DMS79 treated with DMSO at 0.1 percent for 48 hours (cell line): Measurements from ENCODE around the gene TRIM9.
"Not testable (repeated sequence)": the region's sequence is repeated elsewhere in the genome, so short reads cannot be mapped to it uniquely, and the experiment has no call there.

Experiments
- DNase-seq: peaks from one replicate; lab custom pipeline; 2025; lab: John Stamatoyannopoulos, UW

Gene TRIM9

DNA sequence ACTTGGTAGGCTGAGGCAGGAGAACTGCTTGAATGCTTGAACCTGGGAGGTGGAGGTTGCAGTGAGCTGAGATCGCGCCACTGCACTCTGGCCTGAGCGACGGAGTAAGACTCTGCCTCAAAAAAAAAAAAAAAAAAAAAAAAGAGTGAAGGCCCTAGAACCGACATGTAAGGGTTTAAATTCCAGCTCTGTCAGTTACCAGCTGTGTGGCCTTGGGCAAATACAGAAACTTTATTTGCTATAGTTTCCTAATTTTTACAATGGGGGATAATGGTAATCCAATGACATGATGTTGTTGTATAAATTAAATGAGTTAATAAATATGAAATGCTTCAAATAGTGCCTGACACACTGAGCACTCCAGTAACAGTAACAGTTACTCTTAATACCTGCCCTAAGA is 131.0 kb downstream of the TRIM9 start:
- no peak for DNase-seq

DNA sequence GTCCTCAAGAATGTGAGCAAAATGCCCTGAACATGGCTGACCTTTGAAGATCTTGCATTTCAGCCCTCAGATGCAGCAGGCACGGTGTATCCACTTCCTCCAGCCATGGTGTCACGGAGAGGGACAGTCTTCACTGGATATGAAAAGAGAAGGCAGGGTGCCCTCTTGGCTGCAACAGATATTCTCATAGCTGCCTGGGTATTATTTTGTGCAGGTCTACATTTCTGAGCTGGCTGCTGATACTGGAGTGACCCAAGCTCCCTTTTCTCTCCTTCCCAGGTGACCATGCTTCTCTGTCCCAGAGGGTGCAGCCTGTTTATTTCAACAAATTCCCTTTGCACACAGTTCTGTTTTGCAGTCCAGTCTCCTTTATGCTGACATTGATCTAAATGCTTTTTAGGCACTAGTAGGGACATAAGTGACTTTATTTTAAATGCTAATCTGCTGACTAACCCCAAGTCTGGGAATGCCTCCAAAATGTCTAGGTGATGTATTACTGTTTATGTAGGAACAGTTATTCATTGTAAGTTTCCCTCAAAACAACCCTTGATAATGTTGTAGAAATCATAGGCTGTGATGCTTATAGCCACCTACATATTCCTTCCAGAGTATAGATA is 133.2 kb downstream of the TRIM9 start:
- DNase-seq, result peak; percentile 15

DNA sequence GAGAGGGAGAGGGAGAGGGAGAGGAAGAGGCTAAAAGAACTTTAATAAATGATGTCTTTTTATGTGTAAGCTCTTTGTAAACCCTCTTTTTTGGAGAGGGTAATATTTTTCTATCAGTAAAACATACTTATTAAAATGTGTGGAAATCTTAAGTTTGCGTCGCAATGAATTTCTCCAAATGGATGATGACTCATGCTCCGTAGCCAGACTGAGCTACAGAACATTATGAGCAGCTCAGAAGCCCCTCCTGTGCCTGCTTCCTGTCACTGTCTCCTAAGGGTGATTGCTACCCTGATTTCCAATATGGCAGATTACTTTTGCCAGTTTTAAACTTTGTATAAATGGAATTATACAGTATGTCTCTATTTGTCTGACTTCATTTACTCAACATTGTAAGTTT is 137.6 kb downstream of the TRIM9 start:
- DNase-seq, result no peak

DNA sequence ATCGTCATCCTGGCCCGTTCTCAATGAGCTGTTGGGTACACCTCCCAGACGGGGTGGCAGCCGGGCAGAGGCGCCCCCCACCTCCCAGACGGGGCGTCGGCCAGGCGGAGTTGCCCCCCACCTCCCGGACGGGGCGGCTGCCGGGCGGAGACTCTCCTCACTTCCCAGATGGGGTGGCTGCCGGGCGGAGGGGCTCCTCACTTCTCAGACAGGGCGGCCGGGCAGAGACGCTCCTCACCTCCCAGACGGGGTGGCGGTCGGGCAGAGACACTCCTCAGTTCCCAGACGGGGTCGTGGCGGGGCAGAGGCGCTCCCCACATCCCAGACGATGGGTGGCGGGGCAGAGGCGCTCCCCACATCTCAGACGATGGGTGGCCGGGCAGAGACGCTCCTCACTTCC is 138.5 kb downstream of the TRIM9 start:
- DNase-seq, result not testable (repeated sequence)

GRCh38 chr14:50955373-50956043 is 139.4 kb downstream of the TRIM9 start:
- DNase-seq, result no peak

- peak; percentile 61 for DNase-seq
Observed at GRCh38 chr14:50954811-50955372, 140.0 kb downstream of the TRIM9 start.

- DNase-seq, result no peak
Observed at GRCh38 chr14:50953502-50953901, 141.4 kb downstream of the TRIM9 start.

GRCh38 chr14:50951032-50951431 is 143.9 kb downstream of the TRIM9 start:
- no peak for DNase-seq

- no peak for DNase-seq
Observed at GRCh38 chr14:50948205-50948604, 146.7 kb downstream of the TRIM9 start.

DNA sequence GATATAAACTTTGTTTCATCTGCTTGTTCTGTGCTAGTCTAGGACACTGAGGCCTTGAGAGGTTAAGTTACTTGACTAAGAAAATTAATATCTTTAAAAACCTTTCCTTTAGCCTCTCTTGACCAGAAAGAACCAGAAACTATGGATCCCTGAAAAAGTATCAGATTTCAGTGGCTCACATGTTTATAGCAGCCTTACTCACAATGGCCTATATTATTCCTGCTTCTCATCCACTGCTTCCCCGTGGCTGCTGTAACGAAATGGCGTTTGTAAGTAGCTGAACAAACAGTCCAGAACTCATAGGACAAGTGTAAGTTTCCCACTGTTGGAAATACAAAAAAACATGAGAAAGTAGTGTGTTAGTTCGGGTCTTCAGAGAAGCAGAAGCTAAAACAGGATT is 147.5 kb downstream of the TRIM9 start:
- no peak for DNase-seq

DNA sequence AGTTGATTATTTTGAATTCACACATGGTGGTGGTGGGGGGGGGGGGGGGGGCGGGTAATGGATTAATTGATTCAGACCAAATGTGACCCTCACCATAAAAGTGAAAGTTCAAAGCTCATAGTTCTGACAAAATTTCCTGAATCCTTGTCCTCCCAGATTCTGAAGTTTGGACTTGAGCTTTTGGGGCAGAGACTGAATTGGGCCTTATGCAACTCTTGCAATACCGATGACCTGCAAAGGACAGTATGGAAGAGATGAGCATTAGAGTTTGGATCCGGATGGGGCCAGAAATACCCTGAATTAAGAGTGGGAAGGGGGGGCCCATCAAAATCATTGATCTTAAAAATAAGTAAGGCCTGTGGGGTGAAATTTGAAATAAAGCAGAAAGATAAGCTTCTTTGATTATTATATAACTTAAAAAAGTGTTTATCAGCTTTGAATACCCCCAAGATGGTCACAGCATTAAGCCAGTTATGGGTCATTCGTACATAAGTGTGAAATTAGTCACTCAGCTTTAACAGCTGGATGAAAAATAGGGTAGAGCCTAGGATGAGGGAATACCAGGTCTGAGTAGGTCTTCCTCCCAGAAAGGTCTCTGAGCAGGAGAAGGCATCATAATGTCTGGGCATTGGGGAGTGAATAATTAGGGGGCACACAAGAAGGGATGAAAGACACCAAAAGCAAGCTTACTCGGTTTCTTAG is 148.5 kb downstream of the TRIM9 start:
- DNase-seq, result no peak

DNA sequence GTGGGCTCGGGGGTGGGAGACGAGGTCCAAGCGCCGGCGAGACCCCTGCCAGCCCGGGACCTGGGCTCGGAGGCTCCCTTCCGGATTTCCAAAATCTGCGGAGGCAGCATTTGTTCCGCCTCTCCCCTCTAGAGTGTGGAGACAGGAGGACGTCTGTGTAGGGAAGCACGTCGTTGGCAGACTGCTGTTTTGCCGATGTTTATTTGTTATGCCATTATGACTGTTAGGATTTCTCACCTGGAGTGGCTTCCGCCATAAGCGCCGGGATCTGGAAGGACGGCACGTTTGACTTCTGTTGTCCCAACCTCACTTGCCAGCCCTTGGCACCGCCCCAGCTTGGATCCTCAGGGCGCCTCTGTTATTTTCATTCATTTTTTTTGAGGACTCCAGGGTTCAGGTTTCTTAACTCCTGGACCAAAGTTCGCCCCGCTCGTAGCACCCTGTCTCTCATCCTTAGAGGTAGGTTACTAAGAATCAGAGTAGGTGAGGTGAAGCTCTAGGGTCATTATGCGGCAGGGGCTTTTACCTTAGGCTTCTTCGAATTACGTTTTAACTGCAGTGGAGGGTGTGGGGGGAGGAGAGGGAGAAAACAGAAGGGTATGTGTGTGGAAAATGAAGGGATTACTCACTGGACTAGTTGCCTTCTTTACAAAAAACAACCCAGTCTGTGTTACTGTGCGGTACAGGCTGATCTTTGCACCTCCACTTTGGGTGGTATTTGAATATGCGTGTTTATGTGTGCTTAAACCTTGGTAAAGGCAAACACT is 150.1 kb downstream of the TRIM9 start:
- DNase-seq, result peak; percentile 80

- peak; percentile 59 for DNase-seq
Observed at GRCh38 chr14:50943943-50944646, 150.8 kb downstream of the TRIM9 start, which contains the start of gene PYGL. Gene PYGL, minus strand, starts transcription at chr14:50944483. Its CDS starts 80 bp downstream, at chr14:50944403.

- DNase-seq, result no peak
Observed at GRCh38 chr14:50943261-50943942, 151.5 kb downstream of the TRIM9 start.

DNA sequence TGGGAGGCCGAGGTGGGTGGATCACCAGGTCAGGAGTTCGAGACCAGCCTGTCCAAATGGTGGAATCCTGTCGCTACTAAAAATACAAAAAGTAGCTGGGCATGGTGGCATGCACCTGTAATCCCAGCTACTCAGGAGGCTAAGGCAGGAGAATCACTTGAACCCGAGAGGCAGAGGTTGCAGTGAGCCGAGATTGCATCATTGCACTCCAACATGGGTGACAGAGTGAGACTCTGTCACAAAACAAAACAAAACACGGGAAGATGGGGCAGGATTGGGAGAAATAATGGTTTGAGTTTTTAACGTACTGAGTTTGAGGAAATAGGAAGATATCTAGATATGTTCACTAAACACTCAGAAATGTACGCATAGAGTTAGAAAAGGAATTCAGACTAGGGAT is 153.3 kb downstream of the TRIM9 start:
- not testable (repeated sequence) for DNase-seq

GRCh38 chr14:50941151-50941550 is 153.8 kb downstream of the TRIM9 start:
- DNase-seq, result no peak

- no peak for DNase-seq
Observed at GRCh38 chr14:50937800-50938199, 157.1 kb downstream of the TRIM9 start.

GRCh38 chr14:50937325-50937724 is 157.6 kb downstream of the TRIM9 start:
- no peak for DNase-seq

DNA sequence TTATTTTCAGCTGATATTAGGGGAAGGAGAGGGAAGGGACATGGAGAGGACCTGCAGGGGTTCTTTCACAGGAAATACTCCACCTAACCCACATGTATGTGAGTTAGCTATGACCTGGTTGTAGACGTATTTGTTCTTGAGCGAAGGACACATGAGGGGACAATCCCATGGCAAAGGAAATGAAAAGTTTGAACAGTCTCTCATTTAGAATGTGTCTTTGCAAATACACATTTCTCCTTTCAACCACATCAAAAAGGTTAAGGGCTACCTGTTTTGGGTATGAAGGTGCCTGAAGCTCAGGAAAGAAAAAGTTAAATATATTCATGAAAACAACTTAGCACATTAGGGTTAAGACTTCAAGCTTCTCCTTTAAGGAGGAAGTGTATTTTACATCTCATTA is 158.0 kb downstream of the TRIM9 start:
- DNase-seq, result no peak

GRCh38 chr14:50936016-50936340 is 158.9 kb downstream of the TRIM9 start:
- DNase-seq, result no peak
